Measurements from ENCODE around the gene MYO10.

MYO10 gene

GRCh38 chr5:16889972-16890519 lies 46.0 kb downstream of the MYO10 start:
- Histone ChIP-seq H3K4me2 (no peak overlapping the region), H3K27ac (no peak overlapping the region), H3K4me1 (ENCODE audit: low read depth, poor library complexity, severe bottlenecking) (no peaks in the 10 kb centered on the region), H3K27me3 (ENCODE audit: insufficient read depth, low read depth) (no peaks in the 10 kb centered on the region), H3K4me3 (IDR thresholded peaks at IDR 0.05; ENCODE audit: insufficient read depth, low read depth, low read length) (no peak overlapping the region), H3K79me2 (ENCODE audit: insufficient read depth, low read depth) (no peaks in the 10 kb centered on the region), H3K9ac (no peak overlapping the region), H2AFZ (ENCODE audit: low read depth) (no peak overlapping the region), H4K20me1 (ENCODE audit: insufficient read depth) (no peaks in the 10 kb centered on the region), H3K36me3 (ENCODE audit: insufficient read depth) (no peaks in the 10 kb centered on the region)
- TF ChIP-seq, protein P1, sequence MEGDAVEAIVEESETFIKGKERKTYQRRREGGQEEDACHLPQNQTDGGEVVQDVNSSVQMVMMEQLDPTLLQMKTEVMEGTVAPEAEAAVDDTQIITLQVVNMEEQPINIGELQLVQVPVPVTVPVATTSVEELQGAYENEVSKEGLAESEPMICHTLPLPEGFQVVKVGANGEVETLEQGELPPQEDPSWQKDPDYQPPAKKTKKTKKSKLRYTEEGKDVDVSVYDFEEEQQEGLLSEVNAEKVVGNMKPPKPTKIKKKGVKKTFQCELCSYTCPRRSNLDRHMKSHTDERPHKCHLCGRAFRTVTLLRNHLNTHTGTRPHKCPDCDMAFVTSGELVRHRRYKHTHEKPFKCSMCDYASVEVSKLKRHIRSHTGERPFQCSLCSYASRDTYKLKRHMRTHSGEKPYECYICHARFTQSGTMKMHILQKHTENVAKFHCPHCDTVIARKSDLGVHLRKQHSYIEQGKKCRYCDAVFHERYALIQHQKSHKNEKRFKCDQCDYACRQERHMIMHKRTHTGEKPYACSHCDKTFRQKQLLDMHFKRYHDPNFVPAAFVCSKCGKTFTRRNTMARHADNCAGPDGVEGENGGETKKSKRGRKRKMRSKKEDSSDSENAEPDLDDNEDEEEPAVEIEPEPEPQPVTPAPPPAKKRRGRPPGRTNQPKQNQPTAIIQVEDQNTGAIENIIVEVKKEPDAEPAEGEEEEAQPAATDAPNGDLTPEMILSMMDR (conservative IDR thresholded peaks at IDR 0.05; ENCODE audit: low read depth, low read length) = no peak

DNA sequence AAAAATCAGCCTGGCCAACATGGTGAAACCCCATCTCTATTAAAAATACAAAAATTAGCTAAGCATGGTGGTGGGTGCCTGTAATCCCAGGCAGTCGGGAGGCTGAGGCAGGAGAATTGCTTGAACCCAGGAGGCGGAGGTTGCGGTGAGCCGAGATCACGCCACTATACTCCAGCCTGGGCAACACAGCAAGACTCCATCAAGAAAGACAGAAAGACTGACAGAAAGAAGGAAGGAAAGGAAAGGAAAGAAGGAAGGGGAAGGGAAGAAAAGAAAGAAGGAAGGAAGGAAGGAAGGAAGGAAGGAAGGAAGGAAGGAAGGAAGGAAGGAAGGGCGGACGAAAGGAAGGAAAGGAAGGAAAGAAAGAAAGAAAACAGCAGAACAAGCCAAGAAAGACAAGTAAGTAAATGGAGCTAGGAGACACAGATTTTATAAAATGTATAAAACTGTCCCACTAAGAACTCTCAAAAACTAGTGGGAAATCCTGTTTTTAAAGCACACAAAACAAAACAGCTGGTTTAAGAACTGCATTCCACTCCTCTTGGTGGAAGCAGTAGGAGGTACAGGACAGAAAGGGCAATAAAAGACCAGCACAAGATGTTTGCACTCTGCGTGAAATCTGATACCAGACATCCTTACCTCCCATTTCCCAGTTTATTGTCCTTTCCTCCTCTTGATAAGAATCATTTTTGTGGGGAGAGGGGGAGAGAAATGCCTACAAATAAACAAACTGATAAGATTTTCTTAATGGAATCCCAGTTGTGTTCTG lies 46.7 kb downstream of the MYO10 start:
- Histone ChIP-seq H3K4me2 (no peak overlapping the region), H3K4me3 (IDR thresholded peaks at IDR 0.05; ENCODE audit: insufficient read depth, low read depth, low read length) (no peak overlapping the region), H2AFZ (ENCODE audit: low read depth) (no peak overlapping the region), H3K9ac (no peak overlapping the region), H3K27ac (no peak overlapping the region), H3K27me3 (ENCODE audit: insufficient read depth, low read depth) (no peaks in the 10 kb centered on the region), H3K79me2 (ENCODE audit: insufficient read depth, low read depth) (no peaks in the 10 kb centered on the region), H3K4me1 (ENCODE audit: low read depth, poor library complexity, severe bottlenecking) (no peaks in the 10 kb centered on the region), H4K20me1 (ENCODE audit: insufficient read depth) (no peaks in the 10 kb centered on the region), H3K36me3 (ENCODE audit: insufficient read depth) (no peaks in the 10 kb centered on the region)
- TF ChIP-seq, protein P1 (conservative IDR thresholded peaks at IDR 0.05; ENCODE audit: low read depth, low read length) = no peak

GRCh38 chr5:16888694-16889124 lies 47.4 kb downstream of the MYO10 start:
- H3K79me2 ChIP-seq (ENCODE audit: insufficient read depth, low read depth) = no peaks in the 10 kb centered on the region
- no peaks in the 10 kb centered on the region for H3K36me3 ChIP-seq (ENCODE audit: insufficient read depth)
- no peaks in the 10 kb centered on the region for H3K4me1 ChIP-seq (ENCODE audit: low read depth, poor library complexity, severe bottlenecking)
- no peak overlapping the region for H3K9ac ChIP-seq
- H4K20me1 ChIP-seq (ENCODE audit: insufficient read depth) = no peaks in the 10 kb centered on the region
- no peaks in the 10 kb centered on the region for H3K27me3 ChIP-seq (ENCODE audit: insufficient read depth, low read depth)
- no peak overlapping the region for H3K27ac ChIP-seq
- H3K4me2 ChIP-seq = no peak overlapping the region
- H2AFZ ChIP-seq (ENCODE audit: low read depth) = no peak overlapping the region
- no peak overlapping the region for H3K4me3 ChIP-seq (IDR thresholded peaks at IDR 0.05; ENCODE audit: insufficient read depth, low read depth, low read length)
- TF ChIP-seq, protein P1 (conservative IDR thresholded peaks at IDR 0.05; ENCODE audit: low read depth, low read length) = no peak

GRCh38 chr5:16886793-16887345 lies 49.2 kb downstream of the MYO10 start:
- Histone ChIP-seq H3K4me3 (IDR thresholded peaks at IDR 0.05; ENCODE audit: insufficient read depth, low read depth, low read length) (no peak overlapping the region), H3K36me3 (ENCODE audit: insufficient read depth) (no peaks in the 10 kb centered on the region), H2AFZ (ENCODE audit: low read depth) (no peak overlapping the region), H3K4me2 (no peak overlapping the region), H3K9ac (no peak overlapping the region), H3K27me3 (ENCODE audit: insufficient read depth, low read depth) (no peaks in the 10 kb centered on the region), H3K79me2 (ENCODE audit: insufficient read depth, low read depth) (no peaks in the 10 kb centered on the region), H3K4me1 (ENCODE audit: low read depth, poor library complexity, severe bottlenecking) (no peaks in the 10 kb centered on the region), H4K20me1 (ENCODE audit: insufficient read depth) (no peaks in the 10 kb centered on the region), H3K27ac (no peak overlapping the region)
- TF ChIP-seq, protein P1 (conservative IDR thresholded peaks at IDR 0.05; ENCODE audit: low read depth, low read length) = no peak
